ENCODE results near the gene SMIM41. TPM values are rescaled to one million over a fixed set of nuclear protein-coding genes. Genes with fewer than 3 reads are reported as not detected.
"Not testable (repeated sequence)": the region's sequence is repeated elsewhere in the genome, so short reads cannot be mapped to it uniquely, and the experiment has no call there.

Gene SMIM41
- total and polyA plus RNA-seq, 2 experiments from 2014 or later = not detected

DNA sequence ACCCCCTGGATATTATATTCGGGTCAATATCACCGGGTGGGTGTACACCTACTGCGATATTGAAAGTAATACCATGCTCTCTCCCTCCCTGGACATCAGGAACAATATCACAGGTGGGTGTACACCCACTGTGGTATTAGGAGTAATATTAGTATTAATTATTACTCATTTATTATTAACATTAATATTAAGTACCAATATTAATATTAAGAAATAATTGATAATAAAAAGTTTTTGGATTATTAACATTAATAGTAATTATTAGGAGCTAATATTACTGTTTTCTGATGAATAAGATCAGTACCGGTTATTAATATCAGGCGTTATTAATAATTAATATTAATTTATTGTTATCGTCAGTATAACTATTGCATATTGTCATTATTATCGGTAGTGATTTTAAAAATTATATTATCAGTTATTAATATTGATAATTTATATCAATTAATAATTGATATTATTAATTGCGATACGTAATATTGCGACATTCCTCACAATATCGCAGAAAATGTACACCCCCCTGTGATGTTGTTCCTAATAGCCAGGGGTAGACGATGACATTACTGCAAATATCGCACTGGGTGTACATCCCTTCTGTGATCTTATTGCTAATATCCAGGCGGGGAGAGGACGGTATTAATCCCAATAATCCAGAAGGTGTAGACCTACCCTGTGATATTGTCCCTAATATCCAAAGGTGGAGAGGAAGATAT, 17.0 kb downstream of the SMIM41 start:
- Histone ChIP-seq H3K4me3 (no peak overlapping the region), H3K36me3 (ENCODE audit: low read depth) (no peaks in the 10 kb centered on the region), H4K20me1 (ENCODE audit: insufficient read depth) (no peaks in the 10 kb centered on the region), H3K79me2 (ENCODE audit: insufficient read depth) (no peaks in the 10 kb centered on the region), H3K9me2 (ENCODE audit: insufficient read depth) (no peaks in the 10 kb centered on the region), H3K27me3 (replicated peaks; ENCODE audit: insufficient read depth) (peaks cover 8% of the 10 kb centered on the region), H3K9ac (no peak overlapping the region), H3K27ac (no peak overlapping the region), H2AFZ (no peak overlapping the region), H3F3A (ENCODE audit: insufficient read depth) (no peaks in the 10 kb centered on the region), H3K4me1 (ENCODE audit: insufficient read depth) (no peaks in the 10 kb centered on the region), H3K4me2 (ENCODE audit: unreplicated experiment) (no peak overlapping the region), H3K9me3 (ENCODE audit: low read depth) (no peaks in the 10 kb centered on the region)
- in situ Hi-C loops (cut with MboI) = no loop called here
- 80% methylated on average over 15 of the region's 15 CpGs for WGBS, 2 experiments (ENCODE audit: low coverage in 1 of 2, low lambda C conversion rate in 2 of 2, missing lambda C conversion rate in 2 of 2)
- TF ChIP-seq EZH2phosphoT487 (IDR thresholded peaks at IDR 0.05; ENCODE audit: insufficient read depth, low read depth) (no peak), EZH2 (IDR thresholded peaks at IDR 0.05; ENCODE audit: insufficient read depth, poor library complexity, severe bottlenecking) (no peak)
- DNase-seq = no peak

DNA sequence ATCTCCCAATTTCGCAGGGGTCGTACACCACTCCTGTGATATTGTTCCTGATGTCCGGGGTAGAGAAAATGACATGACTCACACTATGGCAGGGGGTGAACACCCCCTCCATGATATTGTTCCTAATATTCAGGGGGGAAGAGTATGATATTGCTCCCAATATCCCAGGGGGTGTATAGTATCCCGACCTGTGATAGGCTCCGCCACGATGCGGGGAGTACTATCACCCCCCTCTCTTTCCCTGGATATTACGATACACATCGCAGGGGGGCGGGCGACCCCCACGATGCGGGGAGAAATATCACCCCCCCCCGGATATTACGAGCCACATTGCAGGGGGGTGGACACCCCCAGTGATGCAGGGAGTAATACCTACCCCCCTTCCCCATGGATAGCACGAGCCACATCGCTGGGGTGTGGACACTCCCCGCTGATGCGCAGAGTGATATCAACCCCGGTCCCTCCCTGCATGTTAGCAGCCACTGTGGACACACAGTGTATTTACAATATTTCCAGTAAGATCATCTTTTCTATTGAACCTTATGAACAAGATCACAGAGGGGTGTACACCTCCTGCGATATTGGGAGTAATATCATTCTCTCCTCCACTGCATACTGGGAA, 17.7 kb downstream of the SMIM41 start:
- H3K9me3 ChIP-seq (ENCODE audit: low read depth) = no peaks in the 10 kb centered on the region
- no peak overlapping the region for H3K4me3 ChIP-seq
- no peaks in the 10 kb centered on the region for H3K36me3 ChIP-seq (ENCODE audit: low read depth)
- TF ChIP-seq EZH2 (IDR thresholded peaks at IDR 0.05; ENCODE audit: insufficient read depth, poor library complexity, severe bottlenecking) (no peak), EZH2phosphoT487 (IDR thresholded peaks at IDR 0.05; ENCODE audit: insufficient read depth, low read depth) (no peak)
- WGBS, 2 experiments (ENCODE audit: low coverage in 1 of 2, low lambda C conversion rate in 2 of 2, missing lambda C conversion rate in 2 of 2) = 74% methylated on average over 19 to 21 of the region's 21 CpGs
- H3K4me2 ChIP-seq (ENCODE audit: unreplicated experiment) = no peak overlapping the region
- H3K9ac ChIP-seq = no peak overlapping the region
- H3K9me2 ChIP-seq (ENCODE audit: insufficient read depth) = no peaks in the 10 kb centered on the region
- H2AFZ ChIP-seq = no peak overlapping the region
- DNase-seq = no peak
- in situ Hi-C loops (cut with MboI) = no loop called here
- H3K79me2 ChIP-seq (ENCODE audit: insufficient read depth) = no peaks in the 10 kb centered on the region
- H3K27ac ChIP-seq = no peak overlapping the region
- H3K27me3 ChIP-seq (replicated peaks; ENCODE audit: insufficient read depth) = peaks cover 3% of the 10 kb centered on the region
- no peaks in the 10 kb centered on the region for H3F3A ChIP-seq (ENCODE audit: insufficient read depth)
- no peaks in the 10 kb centered on the region for H3K4me1 ChIP-seq (ENCODE audit: insufficient read depth)
- H4K20me1 ChIP-seq (ENCODE audit: insufficient read depth) = no peaks in the 10 kb centered on the region

- DNase-seq; H3K9me3 ChIP-seq (ENCODE audit: low read depth); H3K27me3 ChIP-seq (replicated peaks; ENCODE audit: insufficient read depth); H3K4me3 ChIP-seq; H4K20me1 ChIP-seq (ENCODE audit: insufficient read depth); H3K9me2 ChIP-seq (ENCODE audit: insufficient read depth); H3K4me1 ChIP-seq (ENCODE audit: insufficient read depth); H3K4me2 ChIP-seq (ENCODE audit: unreplicated experiment); in situ Hi-C loops (cut with MboI); H3K36me3 ChIP-seq (ENCODE audit: low read depth); H3K27ac ChIP-seq; H3K9ac ChIP-seq; H2AFZ ChIP-seq; H3K79me2 ChIP-seq (ENCODE audit: insufficient read depth); H3F3A ChIP-seq (ENCODE audit: insufficient read depth): not testable (repeated sequence)
- 69% methylated on average over 10 of the region's 10 CpGs for WGBS, 2 experiments (ENCODE audit: low coverage in 1 of 2, low lambda C conversion rate in 2 of 2, missing lambda C conversion rate in 2 of 2)
These were observed 25.1 kb downstream of the SMIM41 start for GRCh38 chr12:52104431-52105089.

DNA sequence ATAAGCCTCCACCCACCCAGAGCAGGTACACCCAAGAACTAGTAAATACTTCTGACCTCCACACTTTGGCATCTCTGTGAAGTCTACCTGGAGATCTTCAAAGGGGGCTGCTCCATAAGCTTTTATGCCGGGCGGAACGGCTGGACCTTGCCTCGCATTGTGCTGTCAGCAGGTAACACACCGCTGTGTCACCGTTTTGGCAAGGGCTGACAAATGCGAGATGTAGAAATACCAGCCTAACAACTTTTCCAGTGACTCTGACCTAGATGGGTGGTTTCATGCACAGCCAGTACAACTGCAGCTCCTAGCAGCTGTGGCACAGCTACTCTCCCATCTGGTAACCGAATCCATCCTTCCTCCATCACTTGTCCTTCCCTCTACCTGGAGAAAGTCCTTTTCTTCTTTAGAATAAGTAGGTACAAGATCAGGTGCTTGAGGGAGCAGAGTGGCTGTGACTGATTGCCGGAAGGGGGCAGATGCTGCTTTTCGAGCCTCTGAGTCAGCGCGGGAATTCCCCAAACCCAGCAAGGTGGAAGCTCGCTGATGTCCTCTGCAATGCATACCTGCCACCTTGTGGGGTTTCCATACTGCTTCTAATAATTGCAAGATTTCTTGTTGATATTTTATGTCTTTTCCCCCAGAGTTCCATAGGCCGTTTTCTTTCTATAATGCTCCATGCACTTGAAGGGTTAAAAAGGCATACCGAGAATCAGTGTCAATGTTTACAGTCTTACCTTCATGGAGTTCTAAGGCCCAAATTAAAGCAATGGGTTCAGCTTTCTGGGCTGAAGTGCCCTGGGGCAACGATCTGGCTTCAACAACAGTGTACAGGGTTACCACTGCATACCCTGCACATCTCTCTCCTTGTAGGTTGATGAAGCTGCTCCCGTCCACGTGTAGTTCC, 37.0 kb downstream of the SMIM41 start:
- H3K9me3 ChIP-seq (ENCODE audit: low read depth); H3K27ac ChIP-seq; H3K4me1 ChIP-seq (ENCODE audit: insufficient read depth); H4K20me1 ChIP-seq (ENCODE audit: insufficient read depth); H3K36me3 ChIP-seq (ENCODE audit: low read depth); H3K27me3 ChIP-seq (replicated peaks; ENCODE audit: insufficient read depth); DNase-seq; H3F3A ChIP-seq (ENCODE audit: insufficient read depth); H3K79me2 ChIP-seq (ENCODE audit: insufficient read depth); in situ Hi-C loops (cut with MboI); H3K9ac ChIP-seq; H3K4me3 ChIP-seq; H3K4me2 ChIP-seq (ENCODE audit: unreplicated experiment); H3K9me2 ChIP-seq (ENCODE audit: insufficient read depth); H2AFZ ChIP-seq: not testable (repeated sequence)
- 63 to 66% methylated on average over 18 of the region's 18 CpGs for WGBS, 2 experiments (ENCODE audit: low coverage in 1 of 2, low lambda C conversion rate in 2 of 2, missing lambda C conversion rate in 2 of 2)

GRCh38 chr12:52117806-52118475, 38.4 kb downstream of the SMIM41 start:
- H3K4me3 ChIP-seq; H3K9me2 ChIP-seq (ENCODE audit: insufficient read depth); H3K9me3 ChIP-seq (ENCODE audit: low read depth); H4K20me1 ChIP-seq (ENCODE audit: insufficient read depth); H3K4me2 ChIP-seq (ENCODE audit: unreplicated experiment); H3K36me3 ChIP-seq (ENCODE audit: low read depth); DNase-seq; H3K9ac ChIP-seq; H3K27me3 ChIP-seq (replicated peaks; ENCODE audit: insufficient read depth); H3K4me1 ChIP-seq (ENCODE audit: insufficient read depth); H2AFZ ChIP-seq; in situ Hi-C loops (cut with MboI); H3K27ac ChIP-seq; H3K79me2 ChIP-seq (ENCODE audit: insufficient read depth); H3F3A ChIP-seq (ENCODE audit: insufficient read depth): not testable (repeated sequence)
- WGBS, 2 experiments (ENCODE audit: low coverage in 1 of 2, low lambda C conversion rate in 2 of 2, missing lambda C conversion rate in 2 of 2) = 82 to 83% methylated on average over 20 of the region's 20 CpGs
